ENCODE results near the gene DNAJB5.

Gene DNAJB5

GRCh38 chr9:34985311-34985899 is 4.1 kb upstream of the DNAJB5 start:
- DNase-seq = no peak

DNA sequence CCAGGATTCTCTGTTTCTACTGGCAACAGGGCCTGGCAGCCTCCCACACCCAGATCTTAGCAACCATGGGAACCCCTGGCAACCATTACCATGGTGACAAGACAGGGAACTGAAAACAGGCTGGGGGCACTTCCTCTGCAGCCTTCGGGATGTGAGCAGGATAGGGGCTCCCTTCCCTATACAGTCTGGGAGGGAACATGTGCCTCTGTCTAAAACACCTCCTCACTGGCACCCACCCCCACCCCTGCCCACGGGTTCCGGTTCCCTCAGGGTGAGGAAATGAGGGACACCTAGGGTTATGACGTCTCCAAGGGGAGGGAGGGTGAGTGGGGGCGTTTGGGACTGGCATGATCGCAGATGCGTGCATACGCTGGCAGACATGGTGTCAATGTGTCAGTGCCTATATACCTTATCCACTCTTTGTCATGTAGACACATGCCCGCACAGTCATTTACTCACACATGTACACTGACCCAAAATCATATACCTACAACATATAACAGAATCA is 3.0 kb upstream of the DNAJB5 start:
- no peak for DNase-seq

DNA sequence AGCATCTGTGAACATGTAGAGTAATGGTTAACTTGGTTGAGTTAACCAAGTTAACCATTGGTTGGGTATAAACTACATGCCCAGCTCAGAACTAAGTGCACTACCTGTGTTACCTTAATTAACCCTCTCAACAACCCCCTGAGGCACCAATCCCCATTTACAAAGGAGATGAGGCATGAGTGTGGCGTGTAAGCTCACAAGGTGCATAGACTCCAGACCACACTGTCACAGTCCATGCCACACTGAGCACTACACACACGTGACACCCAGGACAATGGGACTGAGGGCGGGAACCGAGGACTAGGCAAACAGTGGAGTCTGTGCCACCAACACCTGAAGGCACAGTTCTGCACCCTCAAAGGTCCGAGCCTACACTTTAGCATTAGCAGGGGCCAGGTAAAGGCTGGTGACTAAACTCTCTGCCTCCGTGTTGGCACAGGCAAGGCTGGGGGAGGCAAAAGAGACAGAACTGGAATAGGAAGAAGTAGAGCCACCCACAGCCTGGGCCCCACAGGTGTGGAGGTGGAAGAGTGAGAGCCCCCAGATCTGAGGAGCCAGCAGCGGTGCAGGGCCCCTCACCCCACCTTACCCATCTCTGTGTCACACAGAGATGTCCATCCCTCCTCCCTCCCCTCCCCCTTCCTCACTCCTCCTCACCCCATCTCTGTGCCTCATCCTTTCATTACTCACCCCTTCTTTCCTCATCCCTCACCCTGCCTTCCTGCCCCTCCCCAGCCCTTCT is 2.2 kb upstream of the DNAJB5 start:
- no peak for DNase-seq

- no peak for DNase-seq
Observed at GRCh38 chr9:34988218-34989002, 1.1 kb upstream of the DNAJB5 start.

GRCh38 chr9:34989946-34990635 is 546 bp downstream of the DNAJB5 start:
- DNase-seq = no peak

DNA sequence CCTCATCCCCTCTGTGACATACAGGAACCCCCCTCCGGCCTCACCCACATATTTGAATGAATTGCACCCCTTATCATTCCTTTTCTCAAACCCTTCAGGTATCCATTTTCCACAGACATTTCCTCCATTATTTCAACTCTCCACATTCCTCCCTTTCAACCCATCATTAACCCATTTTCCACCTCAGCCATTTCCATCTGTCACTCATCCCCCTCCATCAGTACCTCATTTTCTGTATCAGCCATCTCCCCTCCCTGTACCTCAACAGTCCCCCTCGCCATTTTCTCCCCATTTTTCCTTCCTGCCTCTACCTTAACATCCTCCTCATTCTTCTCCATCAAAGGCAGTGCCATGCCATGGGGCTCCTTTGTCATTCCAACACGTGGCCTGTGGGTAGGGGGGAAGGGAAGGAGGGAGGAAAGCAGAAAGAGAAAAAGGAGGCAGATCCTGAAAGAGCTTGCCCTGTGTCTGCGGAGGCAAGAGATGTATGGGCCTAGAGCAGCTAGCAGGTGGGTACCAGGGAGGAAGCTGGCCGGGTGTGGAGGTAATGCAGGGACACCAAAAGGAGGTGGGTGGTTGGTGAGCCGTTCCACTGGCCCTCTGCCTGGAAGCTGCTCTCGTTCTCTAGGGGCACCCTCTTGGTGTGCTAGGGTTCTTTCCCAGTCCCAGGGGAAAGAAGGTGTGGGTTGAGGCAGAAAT is 1.5 kb downstream of the DNAJB5 start:
- no peak for DNase-seq

- no peak for DNase-seq
Observed at GRCh38 chr9:34991607-34992375, 2.2 kb downstream of the DNAJB5 start.

GRCh38 chr9:34992376-34992951 is 2.9 kb downstream of the DNAJB5 start:
- no peak for DNase-seq

DNA sequence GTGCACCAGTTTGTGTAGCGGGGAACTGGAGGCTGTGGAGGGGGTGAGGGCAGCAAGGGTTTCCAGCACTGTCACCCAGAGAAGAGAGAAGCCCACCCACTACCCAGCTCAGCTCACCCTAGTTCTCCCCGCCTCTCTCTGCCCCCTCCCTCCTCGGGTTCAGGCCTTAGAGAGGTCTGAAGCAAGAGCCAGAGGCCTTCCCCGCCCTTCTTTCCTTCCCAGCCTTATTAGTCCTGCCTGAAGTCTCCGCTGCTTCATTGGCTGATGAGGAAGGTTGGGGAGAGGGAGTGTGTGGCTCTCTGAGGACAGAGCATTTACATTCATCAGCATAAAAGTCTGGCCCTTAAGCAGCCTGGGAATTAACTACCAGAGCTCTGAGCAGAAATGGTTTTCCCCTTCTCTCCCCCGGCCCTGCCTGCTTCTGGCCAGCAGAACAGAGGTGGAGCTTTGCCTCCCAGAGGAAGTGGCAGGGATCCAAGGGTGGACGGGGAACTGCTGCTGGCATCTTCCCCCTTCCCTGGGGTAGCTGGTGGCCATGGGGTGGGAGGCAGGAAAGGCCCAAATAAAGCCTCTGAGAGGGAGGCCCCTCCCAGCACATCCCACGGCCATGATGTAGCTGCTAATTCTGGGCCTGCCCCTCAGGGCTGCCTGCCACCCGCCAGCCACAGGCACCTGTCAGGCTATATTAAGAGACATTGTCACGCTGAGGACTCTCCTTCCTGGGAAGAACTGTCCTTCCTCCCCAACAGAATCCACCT is 4.1 kb downstream of the DNAJB5 start:
- DNase-seq = no peak

GRCh38 chr9:34994260-34994899 is 4.8 kb downstream of the DNAJB5 start:
- DNase-seq = no peak

GRCh38 chr9:34994900-34995669 is 5.5 kb downstream of the DNAJB5 start:
- no peak for DNase-seq

- no peak for DNase-seq
Observed at GRCh38 chr9:34995670-34996060, 6.1 kb downstream of the DNAJB5 start.

DNA sequence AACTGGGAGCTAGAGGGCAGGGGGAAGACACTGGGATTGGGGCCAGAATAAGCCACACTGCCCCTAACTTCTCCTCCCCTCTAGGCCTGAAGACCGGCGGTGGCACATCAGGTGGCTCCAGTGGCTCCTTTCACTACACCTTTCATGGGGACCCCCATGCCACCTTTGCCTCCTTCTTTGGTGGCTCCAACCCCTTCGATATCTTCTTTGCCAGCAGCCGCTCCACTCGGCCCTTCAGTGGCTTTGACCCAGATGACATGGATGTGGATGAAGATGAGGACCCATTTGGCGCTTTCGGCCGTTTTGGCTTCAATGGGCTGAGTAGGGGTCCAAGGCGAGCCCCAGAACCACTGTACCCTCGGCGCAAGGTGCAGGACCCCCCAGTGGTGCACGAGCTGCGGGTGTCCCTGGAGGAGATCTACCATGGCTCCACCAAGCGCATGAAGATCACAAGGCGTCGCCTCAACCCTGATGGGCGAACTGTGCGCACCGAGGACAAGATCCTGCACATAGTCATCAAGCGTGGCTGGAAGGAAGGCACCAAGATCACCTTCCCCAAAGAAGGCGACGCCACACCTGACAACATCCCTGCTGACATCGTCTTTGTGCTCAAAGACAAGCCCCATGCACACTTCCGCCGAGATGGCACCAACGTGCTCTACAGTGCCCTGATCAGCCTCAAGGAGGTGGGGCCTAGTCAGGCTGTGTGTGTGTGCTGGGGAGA is 6.8 kb downstream of the DNAJB5 start:
- no peak for DNase-seq

DNA sequence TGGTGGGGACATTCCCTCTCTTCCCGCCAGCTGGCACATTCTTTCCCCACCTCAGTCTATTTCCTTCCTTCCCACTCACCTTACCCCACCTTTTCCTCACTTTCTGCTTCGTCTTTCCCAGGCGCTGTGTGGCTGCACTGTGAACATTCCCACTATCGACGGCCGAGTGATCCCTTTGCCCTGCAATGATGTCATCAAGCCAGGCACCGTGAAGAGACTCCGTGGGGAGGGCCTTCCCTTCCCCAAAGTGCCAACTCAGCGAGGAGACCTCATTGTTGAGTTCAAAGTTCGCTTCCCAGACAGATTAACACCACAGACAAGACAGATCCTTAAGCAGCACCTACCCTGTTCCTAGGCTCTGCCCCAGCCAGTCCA is 7.3 kb downstream of the DNAJB5 start:
- no peak for DNase-seq

DNA sequence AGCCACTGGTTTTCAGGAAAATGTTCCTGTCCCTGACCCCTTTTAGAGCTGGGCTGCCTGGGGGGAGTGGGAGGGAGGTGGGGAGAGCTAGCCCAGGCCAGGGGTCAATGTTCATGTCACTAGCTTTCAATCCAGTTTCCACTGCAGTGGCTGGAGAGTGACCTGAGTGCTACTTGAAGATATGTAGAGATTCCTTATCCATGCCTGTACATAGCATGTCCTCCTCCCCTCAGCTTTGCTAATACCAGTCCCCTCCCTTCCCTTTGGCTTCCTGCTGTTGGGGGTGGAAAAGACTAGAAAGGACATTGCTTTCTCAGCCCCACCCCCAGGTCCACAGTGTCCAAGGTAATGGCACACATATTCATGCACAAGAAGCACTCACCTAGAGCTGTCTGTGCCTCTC is 7.8 kb downstream of the DNAJB5 start:
- no peak for DNase-seq

DNA sequence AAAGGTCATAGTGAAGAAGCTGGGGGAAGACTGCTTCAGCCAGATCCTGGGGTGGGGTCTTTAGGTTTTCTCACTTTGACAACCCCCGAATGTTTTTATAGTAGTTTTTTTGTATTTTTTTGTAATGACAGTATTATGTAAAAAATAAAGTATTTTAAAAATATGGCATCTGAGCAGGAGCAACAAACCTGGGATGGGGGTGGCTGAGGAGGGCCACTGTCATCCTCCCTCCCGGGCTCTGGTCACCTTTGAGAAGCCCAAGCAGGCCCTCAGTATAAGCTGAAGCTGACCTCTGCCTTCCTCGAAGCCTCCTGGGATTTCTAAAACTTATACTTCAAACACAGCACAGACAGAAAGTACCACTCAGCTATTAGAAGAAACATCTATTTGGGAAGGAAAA is 8.7 kb downstream of the DNAJB5 start:
- no peak for DNase-seq

DNA sequence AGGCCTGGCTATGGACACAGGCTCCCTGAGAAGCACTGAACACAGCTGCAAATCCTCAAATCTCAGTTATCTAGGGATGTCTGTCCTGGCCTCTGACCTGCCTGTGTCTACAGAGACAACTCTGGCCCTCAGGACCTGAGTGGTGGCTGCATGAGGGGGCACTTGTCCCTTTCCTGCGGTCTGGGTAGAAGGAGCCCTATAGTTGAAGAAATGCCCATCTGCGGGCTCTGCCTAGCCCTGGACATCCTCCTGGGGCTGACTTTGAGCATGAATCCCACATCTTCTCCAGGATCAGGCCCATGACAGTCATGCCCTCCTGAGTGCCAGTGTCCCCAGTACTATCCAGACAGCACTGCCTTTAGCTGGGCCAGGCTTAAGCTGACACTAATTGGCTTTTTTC is 10.0 kb downstream of the DNAJB5 start:
- DNase-seq = no peak

GRCh38 chr9:35000535-35001284 is 11.2 kb downstream of the DNAJB5 start:
- DNase-seq = no peak

Data from GOT3 (cell line).